ENCODE data around the gene ETHE1.

Gene ETHE1, protein sequence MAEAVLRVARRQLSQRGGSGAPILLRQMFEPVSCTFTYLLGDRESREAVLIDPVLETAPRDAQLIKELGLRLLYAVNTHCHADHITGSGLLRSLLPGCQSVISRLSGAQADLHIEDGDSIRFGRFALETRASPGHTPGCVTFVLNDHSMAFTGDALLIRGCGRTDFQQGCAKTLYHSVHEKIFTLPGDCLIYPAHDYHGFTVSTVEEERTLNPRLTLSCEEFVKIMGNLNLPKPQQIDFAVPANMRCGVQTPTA

DNA sequence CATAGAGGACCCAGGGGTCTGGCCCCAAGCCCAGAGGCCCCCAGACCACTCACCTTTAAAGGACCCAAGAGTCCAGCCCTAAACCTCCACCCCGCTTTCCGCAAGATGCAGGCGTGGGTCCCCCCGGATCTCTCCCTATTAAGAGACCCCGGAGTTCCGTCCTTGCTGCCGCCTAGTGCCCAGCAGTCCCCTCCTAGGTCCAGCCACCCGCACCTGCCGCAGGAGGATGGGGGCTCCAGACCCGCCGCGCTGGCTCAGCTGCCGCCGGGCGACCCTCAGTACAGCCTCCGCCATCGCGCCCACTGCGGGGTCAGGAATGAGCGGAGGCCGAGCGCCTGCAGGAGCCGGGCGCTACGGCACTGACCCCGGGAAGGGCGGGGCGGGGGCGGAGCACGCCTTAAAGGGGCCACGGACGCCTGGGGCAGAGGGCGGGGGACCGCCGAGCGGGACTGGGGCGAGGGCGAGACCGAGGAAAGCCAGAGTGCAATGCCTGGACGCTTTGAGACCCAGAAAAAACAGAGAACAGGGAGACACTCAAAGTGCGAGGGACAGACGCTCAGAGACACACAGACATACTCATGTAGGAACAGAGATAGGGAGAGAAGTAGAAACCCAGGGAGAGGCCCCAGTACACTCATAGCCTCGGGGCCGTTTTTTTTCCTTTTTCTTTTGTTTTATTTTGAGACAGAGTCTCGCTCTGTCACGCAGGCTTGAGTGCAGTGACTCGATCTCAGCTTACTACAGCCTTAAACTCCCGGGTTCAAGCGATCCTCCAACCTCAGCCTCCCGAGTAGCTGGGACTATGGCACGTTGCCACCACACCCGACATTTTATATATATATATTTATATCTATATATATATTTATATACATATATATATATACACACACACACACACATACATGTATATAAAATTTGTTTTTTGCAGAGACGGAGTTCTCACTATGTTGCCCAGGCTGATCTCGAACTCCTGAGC is at the start of gene ETHE1:
ETHE1 (minus strand) TSS at position 318 of the 976 bp plus-strand sequence; CDS start at position 294, 24 bp downstream.
- DNase-seq, result peak in 2 of 4 experiments; percentile 38 to 65

DNA sequence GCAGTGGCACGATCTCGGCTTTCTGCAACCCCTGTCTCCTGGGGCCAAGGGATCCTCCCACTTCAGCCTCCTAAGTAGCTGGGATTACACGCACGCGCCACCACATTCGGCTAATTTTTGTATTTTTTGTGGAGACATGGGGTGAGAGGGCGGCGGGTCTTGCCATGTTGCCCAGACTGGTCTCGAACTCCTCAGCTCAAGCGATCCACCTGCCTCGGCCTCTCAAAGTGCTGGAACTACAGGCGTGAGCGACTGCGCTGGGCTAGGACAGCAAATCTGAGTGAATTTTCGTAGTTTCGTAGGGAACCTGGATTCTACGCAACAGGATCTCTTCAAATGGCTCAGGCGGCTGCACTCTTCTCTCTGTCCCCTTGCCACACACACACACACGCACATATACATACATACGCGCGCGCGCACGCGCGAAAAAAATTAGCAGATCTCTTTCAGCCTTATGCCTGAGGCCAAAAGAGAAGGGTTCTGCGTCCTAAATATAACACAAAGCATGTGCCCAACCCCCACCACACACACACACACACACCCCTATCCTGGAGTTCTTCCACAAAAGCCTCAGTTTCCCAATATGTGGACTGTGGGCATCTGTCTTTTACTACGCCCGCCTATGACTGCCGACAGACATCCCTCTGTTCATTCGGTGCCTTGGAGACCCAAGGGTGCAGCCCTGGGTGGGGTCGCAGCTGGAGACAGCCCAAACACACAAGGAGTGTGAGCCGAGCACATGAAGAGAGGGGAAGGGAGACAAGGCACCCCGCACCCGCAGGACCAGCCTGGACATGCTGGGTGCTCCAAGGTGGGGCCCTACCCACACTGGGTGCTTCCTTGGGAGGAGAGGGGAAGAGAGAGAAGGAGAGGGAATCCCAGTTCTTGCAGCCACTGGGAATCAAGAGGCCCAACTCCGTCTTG is 49.2 kb upstream of the ETHE1 start:
- DNase-seq, result peak in 1 of 4 experiments; percentile 14

DNA sequence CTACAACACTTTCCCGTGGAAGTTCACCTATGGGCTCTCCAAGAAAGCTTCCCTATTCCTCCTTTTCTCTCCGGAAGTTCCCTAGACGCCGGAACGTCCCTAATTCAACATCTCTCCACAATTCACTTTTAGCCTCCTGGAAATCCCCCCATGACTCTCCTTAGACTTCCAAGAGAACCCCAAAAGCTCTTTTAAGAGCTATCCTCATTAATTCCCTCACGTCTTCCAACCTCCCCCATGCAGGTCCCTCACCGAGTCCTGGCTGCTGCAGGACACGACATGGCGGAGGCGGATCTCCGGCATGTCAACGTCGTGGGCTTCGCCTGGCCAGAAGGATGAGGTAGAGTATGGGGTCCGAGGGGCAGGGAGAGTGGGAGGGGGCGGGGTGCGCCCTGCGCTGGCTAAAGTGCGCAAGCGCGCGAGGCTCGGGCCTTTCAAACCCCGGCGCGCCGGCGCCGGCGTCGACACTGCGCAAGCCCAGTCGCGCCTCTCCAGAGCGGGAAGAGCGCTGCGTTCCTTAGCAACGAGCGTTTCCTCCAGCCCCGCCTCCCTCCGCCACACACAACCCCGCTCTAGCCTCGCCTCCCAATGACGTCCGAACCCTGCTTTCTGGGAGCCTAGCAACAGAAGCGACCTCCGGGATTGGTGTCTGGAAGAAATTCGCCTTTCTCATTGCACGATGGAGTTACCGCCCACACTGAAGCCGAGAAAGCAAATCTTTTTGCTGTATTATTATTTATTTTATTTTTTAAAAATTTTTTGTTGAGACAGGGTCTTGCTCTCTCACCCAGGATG is 48.4 kb upstream of the ETHE1 start, which contains the start of the genes PINLYP and XRCC1:
PINLYP (plus strand) TSS at position 646 of the 795 bp plus-strand sequence. CDS start 1,391 bp downstream, outside the sequence.
XRCC1 (minus strand) TSS at position 372 of the 795 bp plus-strand sequence; CDS start at position 303, 69 bp downstream.
- peak; percentile 82 to 92 (median 84) for DNase-seq

DNA sequence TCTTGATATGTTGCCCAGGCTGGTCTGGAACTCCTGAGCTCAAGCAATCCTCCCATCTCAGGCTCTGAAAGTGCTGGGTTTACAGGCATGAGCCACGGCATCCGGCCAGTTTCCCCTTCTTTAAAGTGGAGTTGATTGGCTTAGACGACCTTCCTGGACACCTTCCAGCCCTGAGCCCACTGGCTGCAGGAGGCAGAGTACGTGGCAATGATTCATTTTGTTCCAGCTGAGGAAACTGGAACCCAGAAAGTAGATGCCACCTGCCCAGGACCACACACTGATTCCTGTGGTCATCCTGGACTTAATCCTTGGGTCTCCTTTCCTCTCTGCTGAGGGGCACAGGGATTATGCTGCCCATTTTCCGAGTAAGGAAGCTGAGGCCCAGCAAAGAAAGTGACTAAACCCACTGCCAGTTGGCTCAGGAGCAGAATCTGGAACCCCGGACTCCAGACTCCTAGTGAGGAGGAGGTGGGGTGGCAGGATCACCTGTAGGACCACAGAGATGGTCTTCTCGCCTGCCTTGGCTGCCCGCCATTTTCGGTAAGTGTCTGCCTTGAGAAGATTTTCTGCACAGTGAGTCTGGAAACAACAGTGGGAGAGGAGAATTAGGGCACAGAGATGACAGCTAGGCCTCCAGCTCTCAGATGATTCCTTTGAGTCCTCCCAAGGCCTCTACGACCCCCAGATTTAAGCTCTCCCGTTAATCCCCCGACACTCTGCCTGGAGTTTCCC is 47.6 kb upstream of the ETHE1 start:
- no peak for DNase-seq

DNA sequence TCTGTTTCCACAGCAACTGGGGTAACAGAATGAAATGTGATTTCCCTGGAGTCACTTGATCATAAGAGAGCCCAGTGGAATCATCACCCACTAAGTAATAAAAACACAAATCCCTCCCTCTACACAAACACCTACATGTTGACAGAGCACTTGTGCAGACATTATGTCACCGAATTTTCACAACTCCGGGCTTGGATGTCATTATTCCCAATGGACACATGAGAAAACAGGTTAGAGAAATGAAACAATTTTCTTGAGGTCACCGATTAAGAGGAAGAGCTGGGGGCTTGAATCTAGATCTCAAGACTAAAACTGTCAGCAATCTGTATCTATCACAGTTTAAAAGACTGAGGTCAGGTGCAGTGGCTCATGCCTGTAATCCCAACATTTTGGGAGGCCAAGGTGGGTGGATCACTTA is 45.2 kb upstream of the ETHE1 start:
- DNase-seq, result no peak

DNA sequence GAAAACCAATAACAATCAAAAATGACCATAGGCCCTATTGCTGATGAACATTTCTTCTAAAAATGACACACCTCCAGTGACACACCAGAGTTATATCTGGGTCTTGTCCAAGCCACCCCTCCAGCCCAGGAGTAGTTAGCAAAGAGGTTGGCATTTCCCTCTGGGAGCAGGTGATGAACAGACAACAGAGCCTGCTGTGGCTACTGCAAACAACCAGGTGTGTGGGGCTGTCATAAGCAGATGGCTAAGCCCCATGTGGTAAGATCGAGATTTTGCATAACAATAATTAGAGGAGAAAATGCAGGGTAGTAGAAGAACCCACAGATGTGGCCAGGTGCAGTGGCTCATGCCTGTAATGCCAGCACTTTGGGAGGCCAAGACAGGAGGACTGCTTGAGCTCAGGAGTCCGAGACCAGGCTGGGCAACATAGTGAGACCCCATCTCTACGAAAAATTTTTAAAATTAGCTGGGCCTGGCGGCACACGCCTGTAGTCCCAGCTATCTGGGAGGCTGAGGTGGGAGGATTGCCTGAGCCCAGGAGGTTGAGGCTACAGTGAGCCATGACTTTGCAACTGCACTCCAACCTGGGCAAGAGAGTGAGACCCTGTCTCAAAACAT is 43.3 kb upstream of the ETHE1 start:
- DNase-seq, result no peak

DNA sequence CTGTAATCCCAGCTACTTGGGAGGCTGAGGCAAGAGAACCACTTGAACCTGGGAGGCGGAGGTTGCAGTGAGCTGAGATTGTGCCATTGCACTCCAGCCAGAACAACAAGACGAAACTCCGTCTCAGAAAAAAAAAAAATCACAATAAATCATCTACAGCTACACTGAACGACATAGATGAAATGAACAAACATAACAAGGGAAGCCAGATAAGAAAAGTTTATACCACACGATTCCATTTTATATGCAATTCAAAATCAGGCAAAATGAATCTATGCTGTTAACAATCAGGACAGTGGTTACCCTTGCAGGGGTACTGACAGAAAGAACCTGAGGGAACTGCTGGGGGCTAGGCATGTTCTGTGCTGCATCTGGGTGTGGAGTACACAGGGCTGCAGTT is 42.7 kb upstream of the ETHE1 start:
- DNase-seq, result no peak

DNA sequence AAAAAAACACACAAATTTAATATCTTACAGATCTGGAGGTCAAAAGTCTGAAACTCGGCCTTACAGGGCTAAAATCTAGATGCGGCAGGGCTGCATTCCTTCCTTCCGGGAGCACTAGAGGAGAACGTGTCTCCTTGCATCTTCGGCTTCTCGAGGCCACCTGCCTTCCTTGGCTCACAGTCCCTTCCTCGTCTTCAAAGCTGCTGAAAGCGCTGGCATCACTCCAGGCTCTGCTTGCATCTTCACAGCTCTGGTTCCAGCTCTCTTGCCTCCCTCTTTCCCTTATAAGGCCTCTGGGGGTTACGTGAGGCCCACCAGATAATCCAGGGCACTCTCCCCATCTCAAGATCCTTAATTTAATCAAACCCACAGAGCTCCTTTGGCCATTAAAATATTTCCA is 37.8 kb upstream of the ETHE1 start:
- no peak for DNase-seq

DNA sequence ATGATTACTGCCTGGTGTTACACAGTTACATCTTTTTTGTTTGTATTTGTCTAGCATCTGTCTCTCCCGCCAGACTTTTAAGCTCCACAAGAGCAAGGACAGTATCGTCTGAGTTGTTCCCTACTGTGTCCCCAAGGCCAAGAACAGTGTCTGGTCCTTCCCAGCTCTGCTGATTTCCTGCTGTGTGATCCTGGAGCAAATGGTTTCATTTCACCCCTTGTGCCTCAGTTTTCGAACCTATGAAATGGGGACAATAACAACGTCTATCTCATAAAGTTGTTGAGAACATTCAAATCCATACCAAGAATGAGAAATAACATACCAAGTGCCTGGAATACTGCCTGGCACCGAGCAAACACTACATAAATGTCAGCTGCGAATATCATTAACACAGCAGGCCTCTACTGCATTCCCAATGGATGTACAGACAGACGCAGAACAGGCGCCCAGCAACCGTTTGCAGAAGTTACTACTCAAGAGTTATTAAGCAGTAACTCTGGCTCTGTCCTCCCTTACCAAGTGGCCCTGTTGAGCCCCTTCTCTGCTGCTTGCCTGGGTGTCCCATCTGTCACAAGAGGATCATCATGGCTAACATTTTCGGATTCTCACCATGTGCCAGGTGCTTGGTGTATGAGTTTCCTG is 36.9 kb upstream of the ETHE1 start:
- DNase-seq, result no peak

DNA sequence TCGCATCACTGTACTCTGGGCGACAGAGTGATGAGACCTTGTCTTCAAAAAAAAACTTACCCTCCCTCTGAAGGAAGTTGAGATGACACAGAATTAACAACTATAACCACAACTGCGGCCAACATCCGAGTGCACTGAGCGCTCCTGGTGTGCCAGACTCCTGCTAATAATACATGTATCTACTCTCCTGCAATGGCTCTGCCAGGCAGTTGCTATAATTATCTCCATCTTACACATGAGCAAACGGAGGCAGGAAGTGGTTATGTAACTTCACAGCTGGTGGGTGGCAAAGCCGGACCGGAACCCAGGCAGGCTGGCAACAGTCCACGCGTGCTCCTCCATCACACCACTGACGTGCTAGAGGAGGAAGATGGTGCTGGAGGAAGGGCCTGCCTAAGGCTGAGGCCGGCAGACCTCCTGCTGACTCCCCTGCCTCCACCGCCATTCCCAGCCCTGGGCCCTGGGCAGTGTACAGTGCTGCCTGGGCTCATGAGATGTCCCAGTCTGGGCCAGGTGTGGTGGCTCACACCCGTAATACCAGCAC is 35.8 kb upstream of the ETHE1 start:
- DNase-seq, result peak in 3 of 4 experiments; percentile 20 to 62 (median 45)

DNA sequence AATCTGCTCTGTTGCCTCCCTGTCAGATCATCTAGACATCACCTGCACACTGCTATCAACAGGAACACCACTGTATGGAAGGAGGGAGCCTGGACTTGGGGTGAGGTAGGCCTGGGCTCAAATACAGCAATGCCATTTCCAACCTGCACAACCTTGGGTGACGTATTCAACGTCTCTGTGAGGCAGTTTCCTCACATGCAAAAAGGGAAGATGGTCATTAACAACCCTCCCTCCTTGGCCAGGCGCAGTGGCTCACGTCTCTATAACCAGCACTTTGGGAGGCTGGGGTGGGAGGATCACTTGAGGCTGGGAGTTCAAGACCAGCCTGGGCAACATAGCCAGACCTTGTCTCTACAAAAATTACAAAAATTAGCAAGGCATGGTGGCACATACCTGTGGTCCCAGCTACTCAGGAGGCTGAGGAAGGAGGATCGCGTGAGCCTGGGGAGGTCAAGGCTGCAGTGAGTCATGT is 35.3 kb upstream of the ETHE1 start:
- no peak for DNase-seq

DNA sequence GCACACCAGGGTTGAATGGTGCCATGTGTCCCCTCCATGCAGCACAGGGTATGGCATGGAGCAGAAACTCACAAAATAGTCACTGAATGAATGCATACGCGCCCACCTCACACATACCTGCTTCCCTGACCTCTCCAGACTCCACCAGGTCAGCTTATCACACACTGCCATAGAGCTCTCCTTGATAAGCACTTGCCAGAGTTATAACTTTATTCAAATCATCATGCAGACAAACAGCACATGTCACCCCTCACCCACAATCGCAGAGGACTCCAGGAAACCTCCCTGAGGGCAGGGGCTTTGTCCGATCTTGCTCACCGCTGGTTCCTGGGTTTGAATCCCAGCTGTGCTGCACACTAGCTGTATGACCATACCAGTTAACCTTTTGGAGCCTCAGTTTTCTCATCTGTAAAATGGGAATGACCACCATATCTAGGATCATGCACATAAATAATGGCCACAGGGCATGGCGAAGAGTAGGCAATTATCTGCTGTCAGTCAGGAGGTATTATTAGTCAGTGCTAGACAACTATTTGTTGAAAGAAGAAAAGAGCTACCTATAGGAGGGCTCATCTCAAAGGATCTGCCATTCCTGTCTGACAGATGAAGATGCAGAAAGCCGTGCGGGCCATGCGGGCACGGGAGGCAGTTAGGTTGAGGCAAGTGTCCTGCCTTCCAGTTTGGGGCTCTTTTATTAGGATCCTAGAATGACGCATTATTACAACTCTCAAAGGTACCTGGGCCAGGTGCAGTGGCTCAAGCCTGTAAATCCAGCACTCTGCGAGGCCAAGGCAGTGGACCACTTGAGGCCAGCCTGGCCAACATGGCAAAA is 34.4 kb upstream of the ETHE1 start:
- no peak for DNase-seq

DNA sequence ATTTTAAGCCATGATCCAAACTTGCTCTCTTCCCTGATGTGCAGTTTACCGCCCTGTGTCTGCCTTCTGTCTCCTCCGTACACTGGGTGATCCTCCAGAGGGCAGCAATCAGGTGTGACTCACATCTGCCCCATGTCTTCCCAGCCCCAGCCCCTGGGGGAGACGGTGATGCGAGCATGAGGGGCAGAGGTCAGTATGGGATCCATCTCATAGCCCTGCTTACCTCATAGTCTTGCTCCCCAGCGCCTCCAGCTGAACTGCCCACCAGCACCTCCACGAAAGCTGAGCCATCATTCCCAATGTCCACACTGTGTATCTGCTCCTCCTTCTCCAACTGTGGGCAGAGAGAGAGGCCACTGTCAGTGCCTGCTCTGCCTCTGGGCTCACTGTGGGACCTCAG is 33.7 kb upstream of the ETHE1 start:
- DNase-seq, result no peak

DNA sequence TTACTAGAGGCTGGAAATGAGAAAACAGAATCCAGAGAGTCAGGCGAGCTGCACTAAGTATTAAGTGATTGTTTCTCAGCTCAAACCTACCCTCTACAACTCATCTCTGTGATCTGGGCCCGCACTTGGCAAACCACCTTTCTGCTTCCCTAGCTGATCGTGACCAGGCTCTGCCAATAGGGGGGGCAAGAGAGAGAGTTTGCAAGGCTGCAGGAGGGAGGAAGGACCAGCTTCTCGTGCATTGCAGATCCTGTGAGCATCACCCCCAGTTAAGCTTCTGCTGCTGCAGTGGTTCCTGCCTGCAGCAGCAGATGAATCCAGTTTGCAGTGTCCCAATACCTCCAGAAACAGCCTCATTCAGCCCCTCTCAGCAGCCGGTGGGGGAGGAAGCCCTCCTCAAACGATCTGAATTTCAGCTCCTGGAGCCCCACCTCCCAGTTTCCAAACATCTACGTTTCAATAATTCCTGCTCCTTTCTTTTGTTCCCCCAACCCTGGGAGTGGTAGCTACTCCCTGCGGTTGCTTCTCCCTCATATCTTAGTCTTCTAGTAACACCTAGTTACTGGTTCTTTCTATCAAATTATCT is 28.3 kb upstream of the ETHE1 start:
- DNase-seq, result peak; percentile 41 to 76 (median 62)

DNA sequence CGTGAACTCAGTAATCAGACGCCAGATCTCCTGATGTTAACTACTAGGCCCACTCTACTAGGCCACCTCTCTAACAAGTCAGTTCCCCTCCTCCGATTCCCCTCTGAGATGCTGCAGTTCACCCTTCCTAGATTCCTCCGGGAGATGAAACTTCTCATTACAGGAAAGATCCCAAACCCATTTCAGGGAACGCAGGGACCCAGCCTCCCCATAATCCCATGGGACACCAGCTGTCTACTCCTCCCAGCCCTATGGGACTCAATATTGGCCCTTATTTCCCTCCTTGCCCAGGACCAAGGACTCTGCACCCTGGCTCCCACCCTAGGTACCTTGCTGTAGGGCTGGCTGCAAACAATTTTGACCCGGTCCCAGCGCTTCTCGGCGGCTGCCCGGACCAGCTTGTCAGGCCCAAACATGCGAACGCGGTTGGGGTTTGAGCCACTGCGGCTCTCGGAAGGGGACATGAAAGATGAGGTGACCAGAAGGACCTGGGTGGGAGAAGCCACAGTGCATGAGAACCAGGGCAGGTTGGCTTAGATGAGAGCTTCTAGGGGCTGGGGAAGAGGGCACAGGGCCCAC is 27.4 kb upstream of the ETHE1 start:
- no peak for DNase-seq

DNA sequence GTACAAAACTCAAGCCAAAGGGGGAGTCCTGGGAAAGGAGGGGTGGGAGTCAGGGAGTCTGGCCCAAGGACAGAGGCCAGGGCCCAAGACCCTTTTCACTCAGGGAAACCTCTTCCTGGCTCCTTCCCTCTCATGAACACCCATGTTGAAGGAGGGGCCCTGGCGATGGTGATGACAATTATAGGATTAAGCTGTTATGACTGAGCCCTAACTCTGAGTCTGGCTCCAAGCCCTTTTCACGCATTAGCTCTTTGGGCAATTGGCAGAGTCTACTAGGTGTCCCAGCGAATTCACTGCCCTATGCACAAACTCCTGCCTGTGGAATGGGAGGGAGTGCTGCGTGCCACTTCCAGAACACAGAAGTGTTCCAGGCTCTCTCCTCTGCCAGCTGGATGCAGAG is 26.7 kb upstream of the ETHE1 start:
- no peak for DNase-seq

DNA sequence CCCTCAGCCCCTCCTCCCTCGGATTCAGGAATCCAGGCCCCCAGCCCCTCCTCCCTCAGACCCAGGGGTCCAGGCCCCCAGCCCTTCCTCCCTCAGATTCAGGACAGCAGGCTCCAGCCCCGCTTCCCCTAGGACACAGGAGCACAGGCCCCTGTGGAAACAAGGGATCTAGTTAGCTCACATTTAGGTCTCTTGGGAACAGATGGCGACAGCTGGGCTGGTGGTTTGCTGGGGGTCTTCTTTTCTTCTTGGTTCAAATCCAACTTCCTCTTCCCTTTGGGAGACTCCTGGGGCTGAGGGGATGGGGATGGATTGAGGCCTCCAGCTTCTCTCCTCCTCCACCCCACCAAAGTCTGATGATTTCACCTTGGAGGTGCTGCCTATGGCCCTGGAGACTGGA is 25.6 kb upstream of the ETHE1 start:
- no peak for DNase-seq

DNA sequence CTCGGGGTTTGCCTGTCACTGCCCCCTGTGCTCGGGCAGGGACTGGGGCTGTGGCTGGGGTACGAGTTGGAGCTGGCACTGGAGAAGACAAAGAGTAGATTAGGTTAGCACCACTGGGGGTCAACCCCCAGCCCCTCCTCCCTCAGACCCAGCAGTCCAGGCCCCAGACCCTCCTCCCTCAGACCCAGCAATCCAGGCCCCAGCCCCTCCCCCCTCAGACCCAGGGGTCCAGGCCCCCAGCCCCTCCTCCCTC is 25.1 kb upstream of the ETHE1 start:
- DNase-seq, result no peak

Data from activated naive CD4-positive, alpha-beta T cell (primary cell).